OCI-M2 (cell line): ENCODE results near the gene NMU.
"Not testable (repeated sequence)": the region's sequence is repeated elsewhere in the genome, so short reads cannot be mapped to it uniquely, and the experiment has no call there.

ENCODE experiments used
- DNase-seq: peaks from one replicate; lab custom pipeline; 2025; ENCODE audit not compliant: unreplicated experiment; lab: John Stamatoyannopoulos, UW

The NMU gene

GRCh38 chr4:55568905-55569504, 67.1 kb downstream of the NMU start:
- DNase-seq = no peak

GRCh38 chr4:55561889-55562288, 74.2 kb downstream of the NMU start:
- no peak for DNase-seq

GRCh38 chr4:55560096-55560495, 76.0 kb downstream of the NMU start:
- no peak for DNase-seq

- no peak for DNase-seq
These were observed 81.6 kb downstream of the NMU start for GRCh38 chr4:55554453-55555030.

GRCh38 chr4:55553441-55554201, 82.5 kb downstream of the NMU start:
- DNase-seq = no peak

- not testable (repeated sequence) for DNase-seq
These were observed 84.1 kb downstream of the NMU start for GRCh38 chr4:55551964-55552363.

- DNase-seq = no peak
These were observed 86.2 kb downstream of the NMU start for GRCh38 chr4:55549888-55550287.

GRCh38 chr4:55547918-55548317, 88.2 kb downstream of the NMU start:
- DNase-seq = no peak

- no peak for DNase-seq
These were observed 88.7 kb downstream of the NMU start for GRCh38 chr4:55547466-55547770.

- DNase-seq = no peak
These were observed 89.2 kb downstream of the NMU start, which contains the start of gene CLOCK for GRCh38 chr4:55546756-55547465. CLOCK (minus strand) TSS chr4:55546909; CDS start chr4:55482785, 64,124 bp downstream.

- no peak for DNase-seq
These were observed 89.7 kb downstream of the NMU start for GRCh38 chr4:55546506-55546755.

- DNase-seq = no peak
These were observed 90.2 kb downstream of the NMU start for GRCh38 chr4:55545641-55546505.
